GM21447 (cell line): Measurements from ENCODE around the gene MAN1B1.

Experiments used
- ATAC-seq: cut with Tn5 transposase; IDR thresholded peaks from one replicate; pipeline ENCODE4 v1.9.1; 2021; ENCODE audit not compliant: unreplicated experiment

Gene MAN1B1

GRCh38 chr9:137068539-137069507, 18.0 kb upstream of the MAN1B1 start:
- ATAC-seq, result no peak

DNA sequence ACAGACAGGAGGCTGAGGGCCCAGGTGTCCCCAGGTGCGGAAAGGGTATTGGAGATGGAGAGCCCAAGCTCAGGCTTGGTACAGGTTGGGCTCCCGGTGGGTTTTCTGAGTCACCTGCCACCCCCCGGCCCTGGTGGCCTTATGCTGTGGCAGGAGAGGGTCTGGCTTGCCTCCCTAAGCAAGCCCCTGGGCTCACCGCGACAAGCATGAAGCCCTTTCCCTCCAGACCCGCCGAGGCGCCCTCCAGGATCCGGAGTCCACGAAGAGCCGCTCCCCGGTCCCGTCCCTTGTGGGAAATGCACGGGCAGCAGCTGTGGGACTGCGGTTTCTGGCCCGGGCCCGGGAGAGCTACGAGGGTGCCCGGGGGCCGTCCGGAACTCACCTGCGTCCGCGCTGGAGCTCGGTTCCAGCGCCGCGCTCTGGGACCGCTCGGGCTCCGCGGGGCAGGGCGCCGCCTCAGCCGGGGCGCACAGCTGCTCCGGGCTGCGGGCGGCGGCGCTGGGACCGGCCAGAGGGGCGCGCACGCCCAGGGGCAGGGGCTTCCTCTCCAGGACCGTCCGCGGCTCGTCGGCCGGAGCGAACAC, 17.2 kb upstream of the MAN1B1 start:
- no peak for ATAC-seq

DNA sequence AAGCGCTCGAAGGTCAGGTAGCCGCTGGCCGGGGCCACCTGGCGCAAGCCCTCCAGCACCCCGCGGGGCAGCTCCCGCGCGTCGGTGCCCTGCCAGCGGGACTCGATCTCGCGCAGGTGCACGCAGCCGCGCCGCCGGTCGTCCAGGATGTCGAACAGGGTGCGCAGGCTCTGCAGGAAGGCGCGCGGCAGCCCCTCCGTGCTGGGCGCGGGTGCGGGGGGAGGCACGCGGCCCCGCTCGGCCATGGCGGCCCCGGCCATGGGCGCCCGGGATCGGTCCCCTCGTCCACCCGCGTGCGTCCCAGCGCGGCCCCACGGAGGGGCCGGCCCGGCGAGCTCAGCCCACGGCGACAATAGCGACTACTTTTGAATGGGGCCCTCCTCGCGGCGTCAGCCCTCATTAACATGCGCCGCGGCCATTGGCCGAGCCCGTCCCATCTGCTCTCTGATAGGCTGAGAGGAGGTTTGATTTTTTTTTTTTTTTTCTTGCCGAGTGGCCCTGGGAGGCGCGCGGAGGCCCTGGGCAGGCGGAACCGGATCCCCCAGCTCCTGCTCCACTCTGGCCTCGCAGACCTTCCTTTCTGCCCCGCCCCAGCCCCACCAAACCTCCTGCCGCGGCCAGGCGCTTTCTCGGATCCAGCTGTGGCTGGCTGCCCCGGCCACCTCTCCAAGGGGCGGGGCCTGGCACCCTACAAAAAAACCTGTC, 16.4 kb upstream of the MAN1B1 start, which contains the start of gene SAPCD2:
SAPCD2 (minus strand) TSS at position 357 of the 705 bp plus-strand sequence; CDS start at position 260, 97 bp downstream.
- ATAC-seq, result peak; percentile 76

- peak; percentile 4 for ATAC-seq
These were observed 15.9 kb upstream of the MAN1B1 start for GRCh38 chr9:137070906-137071275.

DNA sequence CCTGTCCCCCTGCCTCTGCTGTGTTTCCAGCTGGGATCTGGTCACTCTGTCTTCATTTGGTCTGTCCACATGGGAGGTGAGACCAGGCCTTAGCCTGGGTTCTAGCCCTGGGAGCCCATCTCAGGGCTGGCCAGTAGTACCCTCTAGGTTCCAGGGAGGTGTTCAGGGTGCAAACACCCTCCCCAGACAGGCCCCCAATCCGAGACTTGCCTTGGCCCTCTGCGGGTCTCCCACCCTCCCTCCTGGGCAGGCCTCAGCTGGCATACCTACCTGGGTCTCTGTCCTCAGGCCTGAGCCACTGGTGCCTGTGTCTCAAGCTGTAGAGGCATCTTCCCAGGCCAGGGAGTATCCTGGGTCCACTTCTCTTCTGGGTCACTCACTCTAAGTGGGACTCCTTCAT, 15.5 kb upstream of the MAN1B1 start:
- no peak for ATAC-seq

DNA sequence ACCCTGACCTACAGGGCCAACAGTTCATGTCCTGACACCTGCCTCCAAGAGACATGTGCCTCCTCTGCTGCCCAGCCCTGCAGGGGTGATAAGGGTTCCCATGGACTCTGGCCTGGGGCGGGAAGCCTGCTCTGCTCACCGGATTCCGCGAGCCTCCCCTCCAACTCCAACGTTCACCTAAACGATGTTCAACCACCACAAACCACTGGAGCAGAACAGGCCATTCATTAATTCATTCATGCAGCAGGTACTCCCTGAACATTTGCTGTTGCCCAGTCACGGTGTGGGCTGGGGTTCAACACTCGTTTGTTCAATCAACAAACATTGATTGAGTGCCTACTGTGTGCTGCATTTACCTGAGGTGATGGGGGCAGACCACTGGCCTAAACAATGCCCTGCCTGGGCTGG, 12.8 kb upstream of the MAN1B1 start:
- ATAC-seq, result no peak

DNA sequence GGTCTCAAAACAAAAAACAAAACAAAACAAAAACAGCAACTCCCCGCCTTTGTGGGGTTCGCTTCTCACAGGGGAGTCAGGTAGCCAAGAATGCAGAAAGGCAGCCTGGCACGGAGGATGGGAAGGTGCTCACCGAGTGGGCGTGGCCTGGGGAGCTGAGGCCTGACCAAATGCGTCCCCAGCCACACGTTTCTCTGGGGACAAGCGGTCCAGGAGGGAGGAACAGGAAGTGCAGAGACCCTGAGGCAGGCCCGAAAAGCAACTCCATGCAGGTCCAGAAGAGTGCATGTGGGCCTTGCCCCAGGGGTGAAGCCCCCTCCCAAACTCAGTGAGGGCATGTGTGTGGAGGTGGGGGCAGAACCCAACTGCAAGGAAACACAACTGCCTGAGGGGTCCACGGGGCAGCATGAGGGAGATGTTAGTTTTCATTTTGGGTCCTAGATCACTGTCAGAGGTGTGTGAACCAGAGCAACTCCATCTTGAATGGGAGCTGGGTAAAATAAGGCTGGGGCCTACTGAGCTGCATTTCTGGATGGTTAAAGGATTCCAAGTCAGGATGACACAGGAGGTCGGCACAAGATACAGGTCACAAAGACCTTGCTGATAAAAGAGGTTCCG, 12.0 kb upstream of the MAN1B1 start:
- no peak for ATAC-seq

DNA sequence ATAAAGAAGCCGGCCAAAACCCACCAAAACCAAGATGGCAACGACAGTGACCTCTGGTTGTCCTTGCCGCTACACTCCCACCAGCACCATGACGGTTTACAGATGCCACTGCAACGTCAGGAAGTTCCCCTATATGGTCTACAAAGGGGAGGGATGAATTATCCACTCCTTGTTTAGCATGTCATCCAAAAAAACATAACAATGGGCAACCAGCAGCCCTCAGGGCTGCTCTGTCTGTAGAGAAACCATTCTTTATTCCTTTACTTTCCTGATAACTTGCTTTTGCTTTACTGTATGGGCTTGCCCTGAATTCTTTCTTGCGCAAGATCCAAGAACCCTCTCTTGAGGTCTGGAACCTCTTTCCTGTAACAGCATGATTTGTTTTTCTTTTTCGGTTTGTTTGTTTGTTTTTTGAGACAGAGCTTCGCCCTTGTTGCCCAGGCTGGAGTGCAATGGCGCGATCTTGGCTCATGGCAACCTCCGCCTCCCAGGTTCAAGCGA, 11.5 kb upstream of the MAN1B1 start:
- ATAC-seq, result no peak

DNA sequence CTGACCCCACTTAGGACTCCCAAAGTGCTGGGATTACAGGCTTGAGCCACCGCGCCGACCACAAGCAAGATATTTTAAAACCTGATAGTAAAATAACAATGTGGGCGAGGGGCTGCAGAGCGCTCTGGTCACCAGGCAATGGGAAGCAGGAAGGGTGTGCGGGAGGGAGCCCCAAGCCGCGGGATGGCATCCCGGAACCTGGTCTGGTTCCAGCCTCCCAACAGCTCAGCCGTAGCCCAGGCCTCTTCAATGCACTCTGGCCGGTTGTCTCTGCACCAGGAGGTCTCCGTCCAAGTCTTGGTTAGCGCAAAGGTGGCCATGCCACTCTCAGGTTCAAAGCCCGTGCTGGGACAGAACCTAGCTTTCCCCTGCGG, 10.2 kb upstream of the MAN1B1 start:
- ATAC-seq, result no peak

- no peak for ATAC-seq
These were observed 9.6 kb upstream of the MAN1B1 start, which contains the start of gene UAP1L1 for GRCh38 chr9:137077010-137077747. UAP1L1 (plus strand) TSS chr9:137077517; CDS start chr9:137077533, 16 bp downstream.

DNA sequence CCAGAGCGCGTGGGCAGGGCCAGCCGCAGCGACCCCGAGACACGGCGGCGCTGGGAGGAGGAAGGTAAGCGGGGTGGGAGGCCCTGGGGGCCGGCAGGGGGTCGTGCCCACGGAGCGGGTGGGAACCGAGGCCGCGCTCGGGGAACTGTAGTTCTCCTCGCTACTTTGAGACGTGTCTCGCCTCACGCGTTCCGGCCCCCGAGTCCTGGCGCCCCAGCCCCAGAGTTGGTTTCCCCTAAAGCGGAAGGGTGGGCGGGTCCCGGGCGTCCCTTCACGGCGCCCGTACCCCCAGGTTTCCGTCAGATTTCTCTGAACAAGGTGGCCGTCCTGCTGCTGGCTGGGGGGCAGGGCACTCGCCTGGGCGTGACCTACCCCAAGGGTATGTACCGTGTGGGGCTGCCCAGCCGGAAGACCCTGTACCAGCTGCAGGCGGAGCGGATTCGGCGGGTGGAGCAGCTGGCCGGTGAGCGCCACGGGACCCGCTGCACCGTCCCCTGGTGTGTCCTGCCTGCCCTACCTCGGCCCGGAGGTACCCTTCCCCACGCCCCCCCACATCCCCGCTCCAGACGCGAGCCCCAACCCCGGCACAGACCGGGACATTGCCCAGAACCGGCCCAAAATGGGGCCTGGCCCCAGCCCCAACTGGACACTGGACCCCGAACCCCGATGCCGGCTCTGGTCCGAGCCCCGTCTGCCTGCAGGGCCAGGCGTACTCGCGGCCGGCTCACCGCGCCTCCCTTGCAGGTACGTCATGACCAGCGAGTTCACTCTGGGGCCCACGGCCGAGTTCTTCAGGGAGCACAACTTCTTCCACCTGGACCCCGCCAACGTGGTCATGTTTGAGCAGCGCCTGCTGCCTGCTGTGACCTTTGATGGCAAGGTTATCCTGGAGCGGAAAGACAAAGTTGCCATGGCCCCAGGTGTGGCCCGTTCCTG, 8.8 kb upstream of the MAN1B1 start:
- no peak for ATAC-seq

- no peak for ATAC-seq
These were observed 7.9 kb upstream of the MAN1B1 start for GRCh38 chr9:137078701-137079400.

DNA sequence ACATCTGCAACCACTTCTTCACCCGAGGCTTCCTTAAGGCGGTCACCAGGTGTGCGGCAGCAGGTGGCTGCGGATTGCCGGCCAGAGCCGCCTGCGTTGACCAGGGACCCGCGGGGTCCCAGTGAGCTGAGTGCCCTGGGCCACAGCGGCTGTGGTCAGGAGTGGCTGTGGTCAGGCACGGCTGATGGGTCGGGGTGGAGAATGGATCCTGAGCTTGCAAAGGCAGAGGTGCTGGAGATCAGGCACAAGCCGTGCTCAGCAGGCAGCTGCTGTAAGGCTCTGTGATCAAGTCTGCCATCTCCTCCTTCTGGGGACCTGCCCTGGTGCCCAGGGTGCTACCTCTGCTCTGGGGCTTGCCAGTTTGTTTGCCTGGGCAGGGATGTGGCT, 7.4 kb upstream of the MAN1B1 start:
- ATAC-seq, result no peak

- no peak for ATAC-seq
These were observed 6.3 kb upstream of the MAN1B1 start for GRCh38 chr9:137080260-137081122.

GRCh38 chr9:137082222-137082924, 4.4 kb upstream of the MAN1B1 start:
- ATAC-seq, result no peak

DNA sequence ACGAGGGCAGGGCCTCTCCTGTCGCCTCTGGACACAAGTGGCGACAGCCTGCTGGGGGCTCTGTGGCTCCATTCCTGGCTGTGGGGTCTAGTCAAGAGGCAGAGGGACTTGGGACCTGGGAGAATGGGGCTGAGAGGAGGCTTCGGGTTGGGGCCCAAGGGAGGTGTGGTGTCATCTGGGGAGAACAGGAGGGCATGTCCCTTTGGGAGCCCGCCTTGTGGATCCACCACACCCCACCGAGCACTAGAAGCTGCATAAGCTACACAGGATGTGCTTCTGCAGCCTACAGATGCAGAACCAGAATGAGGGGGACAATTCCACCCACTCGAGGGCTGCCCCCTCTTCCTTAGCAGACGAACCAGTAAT, 3.9 kb upstream of the MAN1B1 start:
- no peak for ATAC-seq

DNA sequence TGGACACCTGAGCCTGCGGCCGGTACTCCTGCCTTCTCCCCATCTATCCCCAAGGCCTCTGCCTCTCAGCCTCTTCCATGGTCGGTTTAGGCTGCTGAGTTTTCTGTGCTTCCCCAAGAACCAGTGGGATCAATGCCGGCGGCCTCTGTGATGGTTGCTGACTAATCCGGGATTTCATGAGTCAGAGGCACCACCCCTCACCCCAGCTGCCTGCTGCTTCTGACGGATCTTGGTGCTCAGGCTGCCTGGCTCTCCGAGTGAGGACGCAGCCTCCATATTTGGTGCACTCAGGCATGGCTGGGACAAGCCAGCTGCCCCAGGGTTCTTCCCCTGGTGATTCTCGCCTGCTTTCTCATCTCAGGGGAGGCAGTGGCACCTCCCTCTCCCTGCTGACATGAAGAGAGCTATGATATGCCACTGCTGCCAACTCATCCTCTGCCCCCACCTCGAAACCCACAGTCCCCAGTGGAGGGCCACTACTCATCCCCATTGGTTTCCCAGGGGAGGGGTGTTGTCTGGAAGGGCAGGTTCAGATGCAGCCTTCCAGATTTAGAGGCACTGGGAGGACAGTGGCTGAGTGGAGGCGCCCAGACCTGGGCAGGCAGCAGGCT, 3.3 kb upstream of the MAN1B1 start:
- ATAC-seq, result no peak
